Ectodermal cell (in vitro differentiated cells): ENCODE data around the gene FNDC10.
"Not testable (repeated sequence)": the region's sequence is repeated elsewhere in the genome, so short reads cannot be mapped to it uniquely, and the experiment has no call there.

Experiments used
- H3K27ac ChIP-seq: 2 replicates; pipeline ENCODE4 v1.7.0; 2013; ENCODE audit warnings: mild to moderate bottlenecking, low read depth, low read length; ENCODE audit not compliant: insufficient read depth, poor library complexity, severe bottlenecking
- H3K27me3 ChIP-seq: 2 replicates; pipeline ENCODE4 v1.7.0; 2013; ENCODE audit warnings: mild to moderate bottlenecking, low read length; ENCODE audit not compliant: insufficient read depth, control insufficient read depth, poor library complexity, severe bottlenecking
- H3K36me3 ChIP-seq: one replicate; pipeline ENCODE4 v1.7.0; 2013; ENCODE audit warnings: low read length; ENCODE audit not compliant: control insufficient read depth, insufficient read depth
- H3K4me1 ChIP-seq: one replicate; pipeline ENCODE4 v1.7.0; 2013; ENCODE audit warnings: low read length; ENCODE audit not compliant: control insufficient read depth, insufficient read depth
- H3K4me3 ChIP-seq: 2 replicates; pipeline ENCODE4 v1.7.0; 2013; ENCODE audit warnings: low read depth, low read length, control low read depth; ENCODE audit not compliant: insufficient read depth
- H3K9me3 ChIP-seq: 2 replicates; pipeline ENCODE4 v1.7.0; 2013; ENCODE audit warnings: mild to moderate bottlenecking, low read length, moderate library complexity; ENCODE audit not compliant: control insufficient read depth
- WGBS, 2 experiments: methylation state at CpG; one replicate each; pipeline ENCODE4 v1.1.7; 2013; ENCODE audit warnings: missing lambda C conversion rate in 2 of 2; 5-methylcytosine and 5-hydroxymethylcytosine counted together

FNDC10 gene

GRCh38 chr1:1636621-1637478 is 36.9 kb upstream of the FNDC10 start:
- H3K27me3 ChIP-seq, H3K4me1 ChIP-seq, H3K36me3 ChIP-seq, H3K9me3 ChIP-seq, H3K27ac ChIP-seq, H3K4me3 ChIP-seq: not testable (repeated sequence)
- 96% methylated on average over 37 of the region's 37 CpGs for WGBS, 2 experiments

GRCh38 chr1:1634613-1635012 is 34.7 kb upstream of the FNDC10 start:
- 92 to 96% methylated on average over 9 of the region's 13 CpGs for WGBS, 2 experiments
- H3K9me3 ChIP-seq, H3K36me3 ChIP-seq, H3K4me1 ChIP-seq, H3K27ac ChIP-seq, H3K4me3 ChIP-seq: not testable (repeated sequence)
- peaks cover 24% of the 10 kb centered on the region for H3K27me3 ChIP-seq

GRCh38 chr1:1633409-1633808 is 33.5 kb upstream of the FNDC10 start:
- H3K27me3 ChIP-seq = peaks cover 24% of the 10 kb centered on the region
- H3K4me1 ChIP-seq, H3K9me3 ChIP-seq, H3K4me3 ChIP-seq, H3K27ac ChIP-seq, H3K36me3 ChIP-seq: not testable (repeated sequence)
- whole genome bisulfite sequencing, 2 experiments = no CpG with 5 or more reads among the region's 35 CpGs

- no peak within 1 kb of the TSS for H3K27ac ChIP-seq
- 2% methylated on average over 48 of the region's 48 CpGs for WGBS, 2 experiments
- H3K36me3 ChIP-seq = no peaks in the 10 kb centered on the region
- peaks cover 24% of the 10 kb centered on the region for H3K27me3 ChIP-seq
- no peaks in the 10 kb centered on the region for H3K4me1 ChIP-seq
- no peaks in the 10 kb centered on the region for H3K9me3 ChIP-seq
- peak within 1 kb of the TSS; percentile 29 for H3K4me3 ChIP-seq
Measured at GRCh38 chr1:1631782-1632420, 32.0 kb upstream of the FNDC10 start, which contains the start of gene MMP23B. Gene MMP23B, plus strand, starts transcription at chr1:1632173. Its CDS starts 46 bp downstream, at chr1:1632219.

DNA sequence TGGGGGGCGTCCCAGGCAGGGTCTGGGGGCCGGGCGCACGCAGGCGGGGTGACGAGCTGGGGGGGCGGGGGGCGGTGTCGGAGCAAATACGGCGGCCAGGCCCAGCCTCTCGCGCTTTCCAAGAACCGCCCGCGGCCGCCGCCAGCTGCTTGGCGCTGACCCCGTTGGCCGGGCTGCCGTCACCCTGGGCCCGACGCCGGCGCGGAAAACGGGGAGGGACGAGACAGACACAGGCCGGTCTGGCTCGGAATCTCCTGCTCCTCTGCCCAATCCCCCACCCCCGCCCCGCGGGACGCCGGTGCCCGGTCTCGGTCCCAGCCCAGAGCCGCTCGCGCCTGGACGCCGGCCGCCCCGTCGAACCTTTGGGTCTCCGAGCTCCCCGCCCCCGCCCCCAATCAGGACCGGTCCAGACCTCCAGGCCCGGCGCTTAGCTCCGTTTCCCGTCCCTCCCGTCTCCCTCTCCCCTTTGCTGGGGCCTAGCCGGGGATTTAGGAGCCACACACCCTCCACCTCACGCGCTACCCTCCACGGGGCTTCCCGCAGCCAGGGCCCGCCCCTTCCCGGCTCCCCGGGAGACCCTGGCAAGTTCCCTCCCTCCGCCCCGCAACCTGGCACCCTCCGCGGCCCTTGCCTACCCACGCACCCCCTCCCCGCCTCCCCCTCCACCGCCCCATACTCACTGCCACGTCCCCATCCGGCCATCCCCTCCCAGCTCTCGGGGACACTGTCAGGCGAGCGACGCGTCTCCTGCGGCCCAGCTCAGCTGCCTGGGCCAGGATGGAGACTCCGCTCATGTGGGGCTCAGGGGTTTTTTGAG is 31.2 kb upstream of the FNDC10 start:
- Histone ChIP-seq H3K4me1 (no peaks in the 10 kb centered on the region), H3K9me3 (no peaks in the 10 kb centered on the region), H3K4me3 (peak overlapping the region; percentile 29), H3K27ac (no peak overlapping the region), H3K27me3 (peaks cover 24% of the 10 kb centered on the region), H3K36me3 (no peaks in the 10 kb centered on the region)
- 13 to 16% methylated on average over 75 to 78 of the region's 79 CpGs for WGBS, 2 experiments

DNA sequence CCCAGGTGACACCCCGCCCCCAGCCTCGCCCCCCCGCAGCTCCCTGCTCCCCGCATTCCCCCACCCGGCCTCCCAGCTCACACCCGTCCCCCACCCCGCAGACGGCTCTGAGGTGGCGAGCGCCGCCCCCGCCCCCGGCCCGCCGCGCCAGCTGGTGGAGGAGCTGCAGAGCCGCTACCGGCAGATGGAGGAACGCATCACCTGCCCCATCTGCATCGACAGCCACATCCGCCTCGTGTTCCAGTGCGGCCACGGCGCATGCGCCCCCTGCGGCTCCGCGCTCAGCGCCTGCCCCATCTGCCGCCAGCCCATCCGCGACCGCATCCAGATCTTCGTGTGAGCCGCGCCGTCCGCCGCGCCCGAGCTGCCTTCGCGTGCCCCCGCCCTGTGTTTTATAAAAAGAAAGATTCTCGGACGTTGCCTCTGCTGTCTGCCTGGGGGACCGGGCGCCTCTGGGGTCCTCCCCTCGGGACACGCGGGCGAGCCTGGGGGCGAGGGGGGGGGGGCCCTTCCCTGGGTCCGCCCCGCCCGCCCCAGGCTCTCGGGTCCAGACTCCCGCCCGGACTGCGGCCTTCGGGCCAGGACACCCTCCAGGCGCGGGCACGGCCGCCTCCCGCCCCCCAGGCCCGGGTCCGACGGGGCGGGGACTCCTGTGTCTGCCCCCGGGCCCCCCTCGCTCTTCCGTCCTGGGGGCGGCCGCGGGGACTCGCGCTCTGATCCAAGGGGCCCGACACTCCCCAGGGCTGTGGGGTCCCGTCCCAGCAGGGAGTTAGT is 30.4 kb upstream of the FNDC10 start:
- no peaks in the 10 kb centered on the region for H3K4me1 ChIP-seq
- H3K27ac ChIP-seq = no peak overlapping the region
- H3K36me3 ChIP-seq = no peaks in the 10 kb centered on the region
- peaks cover 24% of the 10 kb centered on the region for H3K27me3 ChIP-seq
- WGBS, 2 experiments = 28 to 32% methylated on average over 75 to 79 of the region's 81 CpGs
- H3K4me3 ChIP-seq = no peak overlapping the region
- H3K9me3 ChIP-seq = no peaks in the 10 kb centered on the region

- Histone ChIP-seq H3K27me3 (peaks cover 24% of the 10 kb centered on the region), H3K4me1 (no peaks in the 10 kb centered on the region), H3K27ac (no peak overlapping the region), H3K9me3 (no peaks in the 10 kb centered on the region), H3K4me3 (no peak overlapping the region), H3K36me3 (no peaks in the 10 kb centered on the region)
- WGBS, 2 experiments = 89 to 90% methylated on average over 45 of the region's 48 CpGs
Measured at GRCh38 chr1:1629430-1630190, 29.7 kb upstream of the FNDC10 start.

DNA sequence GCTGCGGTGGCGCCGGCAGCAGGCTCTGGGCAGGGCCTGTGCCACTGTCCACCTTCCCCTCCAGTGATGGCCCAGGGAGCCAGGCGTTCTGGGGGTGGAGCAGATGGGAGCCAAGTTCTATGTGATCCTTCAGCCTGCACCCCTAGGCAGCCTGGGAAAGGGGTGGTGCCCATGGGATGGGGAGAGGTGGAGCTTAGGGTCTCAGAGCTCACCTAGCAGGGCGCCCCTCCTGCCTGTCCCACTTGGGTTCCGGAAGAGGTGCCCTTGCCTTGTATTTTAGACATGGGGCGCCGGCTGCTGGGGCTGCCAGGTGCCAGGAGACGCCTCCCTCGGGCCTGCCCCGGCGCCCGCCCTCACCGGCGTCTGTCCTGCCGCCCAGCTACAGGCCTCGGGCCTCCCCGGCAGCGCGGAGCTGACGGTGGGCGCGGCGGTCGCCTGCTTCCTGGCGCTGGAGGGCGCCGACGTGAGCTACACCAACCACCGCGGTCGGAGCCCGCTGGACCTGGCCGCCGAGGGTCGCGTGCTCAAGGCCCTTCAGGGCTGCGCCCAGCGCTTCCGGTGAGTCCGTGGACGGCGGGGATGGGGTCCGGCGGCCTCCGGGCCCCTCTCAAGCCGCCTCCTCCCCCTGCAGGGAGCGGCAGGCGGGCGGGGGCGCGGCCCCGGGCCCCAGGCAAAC is 29.0 kb upstream of the FNDC10 start:
- no peaks in the 10 kb centered on the region for H3K9me3 ChIP-seq
- peaks cover 24% of the 10 kb centered on the region for H3K27me3 ChIP-seq
- no peaks in the 10 kb centered on the region for H3K36me3 ChIP-seq
- WGBS, 2 experiments = 90 to 91% methylated on average over 53 of the region's 53 CpGs
- H3K4me3 ChIP-seq = no peak overlapping the region
- H3K4me1 ChIP-seq = no peaks in the 10 kb centered on the region
- no peak overlapping the region for H3K27ac ChIP-seq
